Psoas muscle (tissue), 8 donors: ENCODE data around the gene SLC6A19. TPM values are rescaled to one million over a fixed set of nuclear protein-coding genes. Genes with fewer than 3 reads are reported as not detected.

Source experiments
- ATAC-seq, 4 donors: fragments of 200-7000 bp; cut with Tn5 transposase; one replicate each; pipeline ENCODE4 v1.9.1; 2020; ENCODE audit warnings: moderate library complexity in 3 of 4, mild to moderate bottlenecking in 2 of 4
- DNase-seq, 2 donors: peaks; one replicate each; pipeline ENCODE4 v3.0.0-alpha.2; 2020
- H3K27ac ChIP-seq: fragments of 200-600 bp; one replicate; pipeline ENCODE4 v1.8.0; 2022
- H3K27me3 ChIP-seq, 3 donors: fragments of 200-600 bp in 1 of 3; one replicate each; pipeline versions ENCODE4 v1.6.1 to v1.8.0; 2013 to 2022; ENCODE audit warnings: low read length in 2 of 3, mild to moderate bottlenecking in 2 of 3, moderate library complexity in 1 of 3; ENCODE audit not compliant: insufficient read depth in 3 of 3
- H3K36me3 ChIP-seq, 2 donors: fragments of 200-600 bp in 1 of 2; one replicate each; pipeline versions ENCODE4 v1.6.1 to v1.8.0; 2013 to 2022; ENCODE audit warnings: low read depth in 1 of 2, mild to moderate bottlenecking in 1 of 2, moderate library complexity in 1 of 2; ENCODE audit not compliant: insufficient read depth in 1 of 2
- H3K4me1 ChIP-seq: fragments of 200-600 bp; one replicate; pipeline ENCODE4 v1.8.0; 2022
- H3K4me3 ChIP-seq: fragments of 200-600 bp; one replicate; pipeline ENCODE4 v1.8.0; 2022; ENCODE audit warnings: mild to moderate bottlenecking
- H3K9me3 ChIP-seq: fragments of 200-600 bp; one replicate; pipeline ENCODE4 v1.8.0; 2022
- CTCF ChIP-seq: fragments of 200-600 bp; IDR thresholded peaks from one replicate; pipeline ENCODE4 v1.8.0; 2022; ENCODE audit warnings: antibody characterized with exemption
- WGBS, 3 donors: extraction: QIAGEN DNeasy Blood & Tissue Kit; methylation state at CpG; one replicate each; pipeline versions ENCODE4 v1.1.6 to v1.1.7; 2013; 5-methylcytosine and 5-hydroxymethylcytosine counted together
- intact Hi-C, 2 donors: fragments of 100-400 bp; cut with DNase I; formaldehyde crosslinking; loops; one replicate each; pipeline versions ENCODE4 v1.11.0 to v1.14.2; 2022
- polyA plus RNA-seq, 3 donors: library from polyadenylated mRNA; stranded (reverse); fragments of 200-250 nt; gene quantifications; one replicate each; pipeline ENCODE4 v1.2.3, GENCODE V29; 2013
- total RNA-seq, 4 donors: library from RNA; stranded (reverse); fragmentation: NEBNext Ultra II Directional in 2 of 4; extraction: Animal tissue kit (Norgen Biotek cat#: 25700) in 2 of 4; gene quantifications; one replicate each; pipeline versions ENCODE4 v1.2.1 to v1.2.4, GENCODE V29; 2021 to 2023
- donor health status: healthy with polysubstance abuse.
- donor health status: DM: no; HTN: no; CAD: no; lungs with moderate emphysema.
- donor health status: Bipolar disorder and iron deficiency.
- donor health status: healthy.
- donor health status: DM: yes; HTN: yes; CAD: no.
- donor health status: DM: no; HTN: no; CAD: no.
- donor health status: DM: no; HTN: no; CAD: no.
- donor health status: DM: yes; HTN: yes; CAD: no.

SLC6A19 gene
- total and polyA plus RNA-seq, 7 donors: 0.03 to 0.08 TPM; not detected in 5

DNA sequence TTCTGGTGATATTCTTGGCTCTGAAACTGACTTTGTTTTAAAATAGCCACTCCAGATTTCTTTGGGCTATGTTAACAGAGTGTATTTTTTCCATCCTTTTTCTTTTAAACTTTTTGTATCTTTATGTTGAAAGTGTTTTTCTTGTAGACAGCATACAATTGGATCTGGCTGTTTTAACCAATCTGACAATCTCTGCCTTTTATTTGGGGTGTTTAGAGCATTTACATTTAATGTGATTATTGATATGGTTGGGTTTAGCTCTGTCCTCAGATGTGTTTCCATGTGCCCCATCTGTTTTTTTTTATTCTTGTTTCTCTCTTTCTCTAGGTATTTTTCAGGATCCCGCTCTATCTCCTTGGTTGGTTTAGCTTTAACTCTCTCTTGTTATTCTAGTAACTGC, 34.4 kb downstream of the SLC6A19 start:
- Histone ChIP-seq H3K4me3 (no peak overlapping the region), H3K4me1 (no peaks in the 10 kb centered on the region), H3K27ac (no peak overlapping the region), H3K9me3 (peaks cover 12% of the 10 kb centered on the region), H3K27me3 (peaks cover 0 to 7% (median 3%) of the 10 kb centered on the region in 3 donors), H3K36me3 (no peaks in the 10 kb centered on the region)
- WGBS, 3 donors: 94 to 100% (median 100%) methylated on average over 1 of the region's 1 CpG
- TF ChIP-seq CTCF: no peak
- intact Hi-C loops: no loop called here
- ATAC-seq (no peak), DNase-seq (no peak)

DNA sequence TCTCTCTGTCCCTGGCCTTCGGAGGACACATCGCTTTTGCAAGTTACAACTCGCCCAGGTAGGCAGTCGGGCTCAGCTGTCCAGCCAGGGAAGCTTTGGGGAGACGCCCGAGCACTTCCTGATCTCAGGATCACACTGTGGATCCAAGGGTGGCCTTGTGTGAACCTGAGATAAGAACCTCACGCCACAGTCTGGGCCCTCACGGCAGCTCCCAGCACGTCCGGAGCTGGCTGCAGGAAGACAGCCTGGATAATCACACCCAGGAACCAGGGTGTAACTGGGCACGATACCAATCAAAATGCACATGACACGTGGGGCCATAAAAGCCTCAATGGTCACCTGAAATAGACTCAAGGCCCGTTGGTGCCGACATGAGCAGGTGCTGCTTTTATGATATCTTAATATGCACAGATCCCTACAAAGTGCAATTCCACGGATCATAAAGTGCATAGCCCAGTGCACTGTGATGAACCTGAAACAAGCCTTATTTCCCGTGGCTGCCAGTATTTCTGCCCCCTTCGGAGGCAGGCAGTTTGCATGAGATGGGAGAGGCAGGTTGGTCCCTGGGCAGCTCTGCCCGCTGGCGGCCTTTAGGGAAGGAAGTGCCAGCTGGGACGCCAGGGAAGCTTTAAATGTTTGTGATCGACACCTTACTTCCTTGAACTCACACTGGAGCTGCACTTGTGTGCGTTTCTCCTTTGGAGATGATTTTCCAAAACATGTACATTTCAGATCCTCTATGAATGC, 38.3 kb downstream of the SLC6A19 start:
- WGBS, 3 donors: 55 to 61% (median 59%) methylated on average over 22 of the region's 22 CpGs
- DNase-seq: no peak
- no peak for ATAC-seq
- H3K9me3 ChIP-seq: peaks cover 12% of the 10 kb centered on the region
- H3K27me3 ChIP-seq: peaks cover 0 to 13% (median 3%) of the 10 kb centered on the region in 3 donors
- no peak for TF ChIP-seq CTCF
- H3K4me3 ChIP-seq: no peak overlapping the region
- H3K36me3 ChIP-seq: no peaks in the 10 kb centered on the region
- intact Hi-C loops: no loop called here
- no peaks in the 10 kb centered on the region for H3K4me1 ChIP-seq
- no peak overlapping the region for H3K27ac ChIP-seq

DNA sequence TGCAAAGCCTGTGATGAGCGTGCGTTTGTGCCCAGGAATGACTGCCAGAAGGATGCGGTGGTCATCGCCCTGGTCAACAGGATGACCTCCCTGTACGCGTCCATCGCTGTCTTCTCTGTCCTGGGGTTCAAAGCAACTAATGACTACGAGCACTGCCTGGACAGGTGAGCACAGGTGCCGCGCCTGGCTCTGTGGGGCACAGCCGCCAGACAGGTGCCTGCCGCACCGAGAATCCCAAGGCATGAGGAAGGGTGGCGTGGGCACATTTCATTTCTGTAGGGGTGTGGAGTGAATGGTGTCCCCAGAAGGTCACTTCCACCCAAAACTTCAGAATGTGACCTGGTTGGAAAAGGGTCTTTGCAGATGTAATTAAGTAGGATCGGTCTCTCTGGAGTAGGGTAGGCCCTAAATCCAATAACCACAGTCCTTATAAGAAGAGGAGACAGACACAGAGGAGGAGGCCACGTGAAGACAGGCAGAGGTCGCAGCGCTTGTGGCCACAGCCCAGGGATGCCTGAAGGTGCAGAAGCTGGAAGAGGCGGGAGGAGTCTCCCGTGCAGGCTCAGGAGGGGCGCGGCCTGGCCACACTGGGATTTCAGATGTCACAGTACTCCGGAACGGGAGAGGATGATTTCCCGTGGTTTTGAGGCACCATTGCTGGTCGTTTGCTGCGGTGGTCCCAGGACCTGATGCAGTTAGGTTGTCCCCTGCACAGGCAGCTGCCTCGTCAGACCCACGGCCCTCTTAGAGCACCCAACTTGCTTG, 39.3 kb downstream of the SLC6A19 start:
- no peak for DNase-seq

DNA sequence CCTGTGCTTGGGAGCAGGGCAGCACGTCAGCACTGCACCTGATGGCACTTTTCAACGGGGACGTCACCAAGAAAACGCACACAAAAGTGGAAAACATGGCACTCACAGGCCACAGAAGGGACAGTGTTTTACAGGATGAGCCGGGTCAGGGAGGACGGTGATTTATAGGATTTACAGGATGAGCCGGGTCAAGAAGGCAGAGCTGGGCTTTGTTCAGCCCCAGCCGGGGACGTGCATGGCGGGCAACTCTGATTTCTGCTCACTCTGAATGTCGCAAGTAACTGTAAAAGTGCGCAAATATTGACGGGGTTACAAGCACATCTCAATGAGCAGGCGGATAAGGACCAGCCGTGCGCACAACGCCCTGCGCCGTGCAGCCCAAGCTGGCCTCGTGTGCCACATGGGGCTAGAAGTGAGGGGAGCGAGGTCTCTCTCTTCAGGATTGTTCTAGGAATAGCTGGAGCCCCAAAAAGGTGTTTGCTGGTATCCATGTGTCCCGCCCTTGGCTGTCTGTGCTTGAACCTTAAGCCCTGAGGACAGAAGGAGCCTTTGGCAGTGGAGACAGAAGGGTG, 40.2 kb downstream of the SLC6A19 start:
- TF ChIP-seq CTCF: no peak
- 74 to 79% (median 75%) methylated on average over 22 of the region's 22 CpGs for WGBS, 3 donors
- Histone ChIP-seq H3K27me3 (peaks cover 0 to 32% (median 6%) of the 10 kb centered on the region in 3 donors), H3K4me1 (no peaks in the 10 kb centered on the region), H3K36me3 (no peaks in the 10 kb centered on the region), H3K9me3 (no peaks in the 10 kb centered on the region), H3K27ac (no peak overlapping the region), H3K4me3 (no peak overlapping the region)
- ATAC-seq: no peak
- no peak for DNase-seq
- intact Hi-C loops: no loop called here

More for the DNA sequence above, 39.3 kb downstream of the SLC6A19 start:
- no peaks in the 10 kb centered on the region for H3K4me1 ChIP-seq
- peaks cover 6% of the 10 kb centered on the region for H3K9me3 ChIP-seq
- H3K27me3 ChIP-seq: peaks cover 0 to 23% (median 5%) of the 10 kb centered on the region in 3 donors
- H3K4me3 ChIP-seq: no peak overlapping the region
- no peaks in the 10 kb centered on the region for H3K36me3 ChIP-seq
- H3K27ac ChIP-seq: no peak overlapping the region
- intact Hi-C loops: no loop called here
- ATAC-seq: no peak
- no peak for TF ChIP-seq CTCF
- 79 to 81% (median 80%) methylated on average over 29 of the region's 29 CpGs for WGBS, 3 donors
